Large intestine (tissue), 3 donors: ENCODE measurements around the gene RHOD. TPM values are rescaled to one million over a fixed set of nuclear protein-coding genes. Genes with fewer than 3 reads are reported as not detected.

ENCODE experiments used
- DNase-seq, 2 donors: peaks; one replicate each; pipeline versions ENCODE4 v3.0.0 to v3.0.0-alpha.2; 2013
- H3K27ac ChIP-seq: one replicate; pipeline ENCODE4 v1.5.1; 2013; ENCODE audit warnings: low read length
- H3K27me3 ChIP-seq: 2 replicates; pipeline ENCODE4 v1.6.1; 2013; ENCODE audit warnings: low read length; ENCODE audit not compliant: control insufficient read depth, insufficient read depth
- H3K36me3 ChIP-seq: 2 replicates; pipeline ENCODE4 v1.6.1; 2013; ENCODE audit warnings: low read length; ENCODE audit not compliant: control insufficient read depth, insufficient read depth
- H3K4me1 ChIP-seq: one replicate; pipeline ENCODE4 v1.6.1; 2013; ENCODE audit warnings: low read length; ENCODE audit not compliant: control insufficient read depth, insufficient read depth
- H3K4me3 ChIP-seq: one replicate; pipeline ENCODE4 v1.5.1; 2013; ENCODE audit warnings: low read length
- H3K9me3 ChIP-seq: one replicate; pipeline ENCODE4 v1.6.1; 2013; ENCODE audit warnings: mild to moderate bottlenecking, low read depth, low read length, moderate library complexity; ENCODE audit not compliant: control insufficient read depth
- WGBS: methylation state at CpG from one replicate; pipeline ENCODE4 v1.1.5; 2013; ENCODE audit warnings: low lambda C conversion rate; ENCODE audit not compliant: insufficient coverage; 5-methylcytosine and 5-hydroxymethylcytosine counted together
- polyA plus RNA-seq: library from polyadenylated mRNA; unstranded; fragments of 120-200 nt; gene quantifications from one replicate; pipeline ENCODE4 v1.2.1, GENCODE V29; 2013

RHOD gene
- polyA plus RNA-seq, 1 donor = 22.9 TPM

- peak overlapping the region; percentile 73 for H3K27ac ChIP-seq
- no peaks in the 10 kb centered on the region for H3K36me3 ChIP-seq
- H3K4me1 ChIP-seq = peaks cover 22% of the 10 kb centered on the region
- H3K9me3 ChIP-seq = no peaks in the 10 kb centered on the region
- WGBS = 74% methylated on average over 4 of the region's 10 CpGs
- no peaks in the 10 kb centered on the region for H3K27me3 ChIP-seq
- DNase-seq = no peak
- no peak overlapping the region for H3K4me3 ChIP-seq
Measured at GRCh38 chr11:67114275-67114896, 57.7 kb downstream of the RHOD start.

DNA sequence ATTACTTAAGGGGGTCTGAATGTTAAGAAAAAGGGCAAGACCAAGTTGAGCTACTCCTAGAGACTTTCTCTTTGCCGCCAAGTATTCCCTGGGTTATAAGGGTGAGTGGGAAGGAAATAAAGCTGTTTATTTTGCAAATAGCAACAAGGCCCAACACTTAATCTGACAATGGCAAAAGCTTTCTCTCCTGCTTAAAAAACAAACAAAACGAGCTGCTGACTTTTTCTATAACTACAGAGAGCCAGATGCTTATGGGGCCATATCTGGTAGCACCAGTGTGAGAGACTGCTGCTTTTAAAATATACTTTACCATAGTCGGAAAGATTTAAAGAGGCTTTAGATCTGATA, 60.1 kb downstream of the RHOD start:
- no peak overlapping the region for H3K27ac ChIP-seq
- H3K4me1 ChIP-seq = peaks cover 22% of the 10 kb centered on the region
- WGBS = 57% methylated on average over 1 of the region's 3 CpGs
- no peaks in the 10 kb centered on the region for H3K27me3 ChIP-seq
- no peak overlapping the region for H3K4me3 ChIP-seq
- no peaks in the 10 kb centered on the region for H3K36me3 ChIP-seq
- DNase-seq = no peak
- no peaks in the 10 kb centered on the region for H3K9me3 ChIP-seq

DNA sequence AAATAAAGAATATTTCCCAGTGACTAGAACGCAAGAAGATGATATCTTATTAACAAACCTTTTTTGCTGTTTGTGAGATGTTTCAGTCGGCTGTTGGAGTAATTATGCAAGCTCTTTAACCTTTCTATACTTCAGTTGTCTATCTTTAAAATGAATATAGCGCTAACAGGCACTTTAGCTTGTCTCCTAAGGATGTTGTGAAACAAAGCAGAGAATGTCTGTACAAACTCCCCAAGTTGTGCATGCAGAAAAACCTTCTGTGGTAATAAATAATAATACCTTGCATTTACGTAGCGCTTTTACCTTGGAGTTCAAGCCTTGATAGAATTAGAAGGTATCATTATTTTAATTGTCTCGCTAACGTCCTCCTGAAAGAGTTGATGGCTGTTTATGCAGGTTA, 60.5 kb downstream of the RHOD start:
- Histone ChIP-seq H3K4me3 (peak overlapping the region; percentile 20), H3K27me3 (no peaks in the 10 kb centered on the region), H3K9me3 (no peaks in the 10 kb centered on the region), H3K36me3 (peaks cover under 1% of the 10 kb centered on the region), H3K4me1 (peaks cover 27% of the 10 kb centered on the region), H3K27ac (peak overlapping the region; percentile 51)
- DNase-seq = no peak
- no CpG with 5 or more reads among the region's 7 CpGs for WGBS

DNA sequence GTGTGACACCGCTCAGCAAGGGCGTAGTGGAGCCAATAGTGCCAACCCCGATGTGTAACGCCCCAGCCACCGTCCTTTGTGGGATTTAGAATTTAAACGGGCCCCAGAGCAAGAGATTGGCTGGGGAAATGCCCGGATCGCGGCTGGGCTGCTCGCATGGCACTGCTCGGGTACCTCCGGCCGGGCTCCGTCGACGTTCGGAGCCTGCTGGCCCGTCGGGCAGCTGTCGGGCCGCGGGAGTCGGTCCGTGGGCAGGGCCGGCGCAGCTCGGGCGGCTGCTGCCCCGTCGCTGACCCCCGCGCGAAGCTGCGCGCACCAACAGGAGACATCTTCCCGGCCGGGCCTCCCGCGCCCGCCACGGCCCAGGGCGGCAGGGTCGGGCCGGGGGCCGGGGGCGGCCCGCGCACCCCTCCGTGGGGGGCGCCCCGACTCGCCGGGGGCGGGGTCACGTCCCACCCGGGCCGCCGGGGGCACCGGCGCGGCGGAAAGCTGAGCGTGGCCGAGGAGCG, 61.1 kb downstream of the RHOD start:
- peaks cover 2% of the 10 kb centered on the region for H3K36me3 ChIP-seq
- no peaks in the 10 kb centered on the region for H3K9me3 ChIP-seq
- no peaks in the 10 kb centered on the region for H3K27me3 ChIP-seq
- H3K27ac ChIP-seq = peak overlapping the region; percentile 51
- WGBS = no CpG with 5 or more reads among the region's 65 CpGs
- peak in 1 of 2 donors; percentile 44 for DNase-seq
- H3K4me1 ChIP-seq = peaks cover 29% of the 10 kb centered on the region
- peak overlapping the region; percentile 20 for H3K4me3 ChIP-seq

DNA sequence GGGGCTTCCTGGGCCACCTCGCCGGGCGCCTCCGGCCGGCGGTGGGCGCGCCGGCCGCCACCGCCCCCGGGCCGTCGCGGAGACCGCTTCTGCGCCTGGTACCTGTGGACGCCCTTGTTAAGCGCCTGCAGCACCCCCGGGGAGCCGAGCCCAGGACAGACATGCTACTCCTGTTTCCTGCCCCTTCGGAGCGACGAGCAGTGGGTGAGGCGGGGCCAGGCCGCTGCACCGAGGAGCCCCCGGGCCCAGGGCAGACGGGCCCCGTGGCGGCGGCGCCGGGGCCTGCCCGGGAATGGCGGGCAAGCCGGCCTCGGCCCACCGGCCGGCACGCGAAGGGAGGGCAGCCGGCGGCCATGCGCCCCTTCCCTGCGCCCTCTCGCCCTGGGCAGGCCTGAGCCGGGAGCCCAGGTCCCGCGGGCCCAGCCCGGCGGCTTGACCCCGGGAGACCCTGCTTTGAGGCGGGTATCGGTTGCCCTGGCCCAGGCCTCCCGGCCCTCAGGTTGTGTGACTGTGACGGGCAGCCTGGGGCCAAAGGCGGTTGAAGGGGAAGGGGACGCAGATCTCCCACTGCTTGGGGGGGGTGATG, 61.6 kb downstream of the RHOD start:
- WGBS = no CpG with 5 or more reads among the region's 59 CpGs
- DNase-seq = peak in 1 of 2 donors; percentile 71
- H3K4me3 ChIP-seq = peak overlapping the region; percentile 46
- peak overlapping the region; percentile 98 for H3K27ac ChIP-seq
- peaks cover 26% of the 10 kb centered on the region for H3K4me1 ChIP-seq
- H3K9me3 ChIP-seq = no peaks in the 10 kb centered on the region
- H3K27me3 ChIP-seq = no peaks in the 10 kb centered on the region
- H3K36me3 ChIP-seq = peaks cover 6% of the 10 kb centered on the region

DNA sequence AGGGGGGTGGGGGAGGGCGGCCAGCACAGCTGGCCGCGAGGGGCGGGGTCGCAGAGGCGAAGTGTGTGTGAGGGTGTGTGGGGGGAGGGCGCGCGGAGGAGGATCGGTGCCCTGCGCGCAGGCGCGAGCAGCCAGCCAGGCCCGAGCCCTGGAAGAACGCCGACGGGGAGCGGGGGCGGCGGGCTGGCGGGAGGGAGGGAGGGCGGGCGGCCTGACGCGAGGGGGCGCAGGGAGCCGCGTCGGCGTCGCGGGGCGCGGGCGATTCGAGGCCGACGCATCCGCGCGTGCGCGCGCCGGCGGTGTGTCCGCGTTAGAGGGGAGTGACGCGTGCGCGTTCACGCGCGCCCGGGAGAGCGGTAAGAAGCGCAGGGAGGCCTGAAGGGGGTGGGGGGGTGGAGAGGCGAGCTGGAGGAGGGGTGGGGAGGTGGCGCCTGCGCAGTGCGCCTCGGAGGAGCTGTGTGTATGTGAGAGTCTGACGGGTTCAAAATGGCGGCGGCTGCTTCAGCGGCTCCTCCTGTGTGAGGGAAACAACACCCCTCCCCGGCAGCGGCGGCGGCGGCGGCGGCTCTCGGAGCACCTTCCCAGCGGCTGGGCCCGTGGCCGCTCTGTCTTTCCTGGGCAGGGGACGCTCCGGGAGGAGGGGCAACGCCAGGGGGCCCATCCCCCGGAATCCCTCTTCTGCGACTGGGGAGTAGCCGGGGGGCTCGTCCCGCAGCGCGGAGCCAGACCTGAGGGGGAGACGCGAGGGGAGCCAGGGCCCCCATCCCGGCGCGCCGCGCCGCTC, 62.3 kb downstream of the RHOD start, which contains the start of gene KDM2A:
TSS of gene KDM2A (plus strand) at position 463 of the 784 bp plus-strand sequence. CDS start 2,054 bp downstream, outside the sequence.
- no CpG with 5 or more reads among the region's 97 CpGs for WGBS

GRCh38 chr11:67119585-67120391, 63.1 kb downstream of the RHOD start:
- peaks cover 11% of the 10 kb centered on the region for H3K36me3 ChIP-seq
- H3K9me3 ChIP-seq = no peaks in the 10 kb centered on the region
- DNase-seq = peak in 1 of 2 donors; percentile 53
- peak overlapping the region; percentile 98 for H3K4me3 ChIP-seq
- no peaks in the 10 kb centered on the region for H3K27me3 ChIP-seq
- H3K27ac ChIP-seq = peak overlapping the region; percentile 99
- H3K4me1 ChIP-seq = peaks cover 18% of the 10 kb centered on the region
- WGBS = no CpG with 5 or more reads among the region's 61 CpGs

More for the DNA sequence above, 62.3 kb downstream of the RHOD start, which contains the start of gene KDM2A:
- H3K9me3 ChIP-seq = no peaks in the 10 kb centered on the region
- peak within 1 kb of the TSS; percentile 99 for H3K27ac ChIP-seq
- H3K27me3 ChIP-seq = no peaks in the 10 kb centered on the region
- peak; percentile 99 to 100 for DNase-seq
- H3K36me3 ChIP-seq = peaks cover 11% of the 10 kb centered on the region
- peak within 1 kb of the TSS; percentile 98 for H3K4me3 ChIP-seq
- peaks cover 23% of the 10 kb centered on the region for H3K4me1 ChIP-seq

GRCh38 chr11:67120456-67120855, 63.8 kb downstream of the RHOD start:
- Histone ChIP-seq H3K4me3 (peak overlapping the region; percentile 71), H3K27ac (peak overlapping the region; percentile 78), H3K27me3 (no peaks in the 10 kb centered on the region), H3K4me1 (peaks cover 13% of the 10 kb centered on the region), H3K36me3 (peaks cover 15% of the 10 kb centered on the region), H3K9me3 (no peaks in the 10 kb centered on the region)
- 0% methylated on average over 7 of the region's 12 CpGs for WGBS
- peak in 1 of 2 donors; percentile 12 for DNase-seq

GRCh38 chr11:67120881-67121710, 64.4 kb downstream of the RHOD start:
- Histone ChIP-seq H3K9me3 (no peaks in the 10 kb centered on the region), H3K27ac (peak overlapping the region; percentile 78), H3K27me3 (no peaks in the 10 kb centered on the region), H3K4me3 (peak overlapping the region; percentile 71), H3K36me3 (peaks cover 18% of the 10 kb centered on the region), H3K4me1 (peaks cover 13% of the 10 kb centered on the region)
- DNase-seq = peak; percentile 43 to 69
- WGBS = 7% methylated on average over 4 of the region's 9 CpGs
